HEK293 (cell line): ENCODE measurements around the gene SH3GLB1.

ENCODE experiments used
- GLIS1 ChIP-seq: fragments of 450-650 bp; formaldehyde crosslinking; IDR thresholded peaks from 2 replicates; pipeline ENCODE4 v1.5.1; 2016; ENCODE audit warnings: missing biosample characterization, missing genetic modification characterization
- GLIS2 ChIP-seq: fragments of 450-650 bp; formaldehyde crosslinking; IDR thresholded peaks from 2 replicates; pipeline ENCODE4 v1.5.1; 2016; ENCODE audit warnings: missing biosample characterization, missing genetic modification characterization
- IKZF3 ChIP-seq: fragments of 450-650 bp; IDR thresholded peaks from 2 replicates; pipeline ENCODE4 v1.5.0; 2018; ENCODE audit warnings: missing biosample characterization, mild to moderate bottlenecking, missing genetic modification characterization, moderate library complexity
- KLF8 ChIP-seq: fragments of 450-650 bp; formaldehyde crosslinking; IDR thresholded peaks from 2 replicates; pipeline ENCODE4 v1.5.1; 2016; ENCODE audit warnings: missing biosample characterization, missing genetic modification characterization
- SP7 ChIP-seq: fragments of 450-650 bp; formaldehyde crosslinking; IDR thresholded peaks from 2 replicates; pipeline ENCODE4 v1.5.1; 2016; ENCODE audit warnings: missing biosample characterization, missing genetic modification characterization
- TRIM28 ChIP-seq: IDR thresholded peaks from 2 replicates; pipeline ENCODE4 v1.6.1; 2011; ENCODE audit warnings: low read length, control low read depth, borderline replicate concordance
- ZFP3 ChIP-seq: fragments of 450-650 bp; formaldehyde crosslinking; IDR thresholded peaks from 2 replicates; pipeline ENCODE4 v1.5.1; 2016; ENCODE audit warnings: low read depth, missing biosample characterization, missing genetic modification characterization
- ZNF132 ChIP-seq: fragments of 450-650 bp; formaldehyde crosslinking; IDR thresholded peaks from 2 replicates; pipeline ENCODE4 v1.5.1; 2017; ENCODE audit warnings: missing biosample characterization, missing genetic modification characterization, borderline replicate concordance
- ZNF133 ChIP-seq: fragments of 450-650 bp; formaldehyde crosslinking; IDR thresholded peaks from 2 replicates; pipeline ENCODE4 v1.5.1; 2016; ENCODE audit warnings: missing biosample characterization, missing genetic modification characterization
- ZNF155 ChIP-seq: fragments of 450-650 bp; formaldehyde crosslinking; IDR thresholded peaks from 2 replicates; pipeline ENCODE4 v1.5.1; 2016; ENCODE audit warnings: missing biosample characterization, missing genetic modification characterization
- ZNF19 ChIP-seq: fragments of 450-650 bp; formaldehyde crosslinking; IDR thresholded peaks from 2 replicates; pipeline ENCODE4; 2016; ENCODE audit warnings: missing biosample characterization, missing genetic modification characterization, low read depth
- ZNF214 ChIP-seq: fragments of 450-650 bp; formaldehyde crosslinking; IDR thresholded peaks from 2 replicates; pipeline ENCODE4 v1.5.1; 2017; ENCODE audit warnings: missing biosample characterization, mild to moderate bottlenecking, missing genetic modification characterization, borderline replicate concordance
- ZNF311 ChIP-seq: fragments of 450-650 bp; formaldehyde crosslinking; IDR thresholded peaks from 2 replicates; pipeline ENCODE4 v1.5.1; 2017; ENCODE audit warnings: missing biosample characterization, missing genetic modification characterization, borderline replicate concordance
- ZNF394 ChIP-seq: fragments of 450-650 bp; formaldehyde crosslinking; IDR thresholded peaks from 2 replicates; pipeline ENCODE4 v1.5.1; 2016; ENCODE audit warnings: missing biosample characterization, missing genetic modification characterization, mild to moderate bottlenecking, moderate library complexity, borderline replicate concordance
- ZNF473 ChIP-seq: fragments of 450-650 bp; formaldehyde crosslinking; IDR thresholded peaks from 2 replicates; pipeline ENCODE4 v1.5.1; 2017; ENCODE audit warnings: missing biosample characterization, missing genetic modification characterization
- ZNF529 ChIP-seq: fragments of 450-650 bp; formaldehyde crosslinking; IDR thresholded peaks from 2 replicates; pipeline ENCODE4 v1.5.1; 2017; ENCODE audit warnings: missing genetic modification characterization, missing biosample characterization; ENCODE audit not compliant: insufficient replicate concordance
- ZNF610 ChIP-seq: fragments of 450-650 bp; formaldehyde crosslinking; IDR thresholded peaks from 2 replicates; pipeline ENCODE4 v1.5.1; 2016; ENCODE audit warnings: missing biosample characterization, missing genetic modification characterization, borderline replicate concordance
- ZNF664 ChIP-seq: fragments of 450-650 bp; formaldehyde crosslinking; IDR thresholded peaks from 2 replicates; pipeline ENCODE4 v1.5.1; 2016; ENCODE audit warnings: missing biosample characterization, missing genetic modification characterization
- ZNF670 ChIP-seq: fragments of 450-650 bp; formaldehyde crosslinking; IDR thresholded peaks from 2 replicates; pipeline ENCODE4 v1.5.1; 2016; ENCODE audit warnings: missing biosample characterization, missing genetic modification characterization, low read depth
- ZNF677 ChIP-seq: fragments of 450-650 bp; IDR thresholded peaks from 2 replicates; pipeline ENCODE4 v1.5.0; 2018; ENCODE audit warnings: missing biosample characterization, mild to moderate bottlenecking, missing genetic modification characterization, moderate library complexity
- ZNF776 ChIP-seq: fragments of 450-650 bp; formaldehyde crosslinking; IDR thresholded peaks from 2 replicates; pipeline ENCODE4 v1.5.0; 2017; ENCODE audit warnings: missing biosample characterization, missing genetic modification characterization, borderline replicate concordance
- ZNF792 ChIP-seq: fragments of 450-650 bp; formaldehyde crosslinking; IDR thresholded peaks from 2 replicates; pipeline ENCODE4 v1.5.1; 2016; ENCODE audit warnings: missing biosample characterization, missing genetic modification characterization
- TF ChIP-seq, protein P1 (sequence below): fragments of 450-650 bp; formaldehyde crosslinking; IDR thresholded peaks from 2 replicates; pipeline ENCODE4 v1.5.1; 2016; ENCODE audit warnings: missing biosample characterization, missing genetic modification characterization
- TF ChIP-seq, protein P2 (sequence below): fragments of 450-650 bp; formaldehyde crosslinking; IDR thresholded peaks from 2 replicates; pipeline ENCODE4 v1.5.1; 2016; ENCODE audit warnings: missing biosample characterization, missing genetic modification characterization
- TF ChIP-seq, protein P3 (sequence below): fragments of 450-650 bp; formaldehyde crosslinking; IDR thresholded peaks from 2 replicates; pipeline ENCODE4 v1.5.1; 2016; ENCODE audit warnings: missing biosample characterization, missing genetic modification characterization
- TF ChIP-seq, protein P4 (sequence below): fragments of 450-650 bp; formaldehyde crosslinking; IDR thresholded peaks from 2 replicates; pipeline ENCODE4 v1.5.1; 2017; ENCODE audit warnings: missing biosample characterization, missing genetic modification characterization
- TF ChIP-seq, protein P5 (sequence below): fragments of 450-650 bp; formaldehyde crosslinking; IDR thresholded peaks from 2 replicates; pipeline ENCODE4 v1.5.1; 2016; ENCODE audit warnings: missing biosample characterization, missing genetic modification characterization
- TF ChIP-seq, protein P6 (sequence below): fragments of 450-650 bp; formaldehyde crosslinking; IDR thresholded peaks from 2 replicates; pipeline ENCODE4 v1.5.1; 2017; ENCODE audit warnings: missing biosample characterization, missing genetic modification characterization

SH3GLB1 gene

DNA sequence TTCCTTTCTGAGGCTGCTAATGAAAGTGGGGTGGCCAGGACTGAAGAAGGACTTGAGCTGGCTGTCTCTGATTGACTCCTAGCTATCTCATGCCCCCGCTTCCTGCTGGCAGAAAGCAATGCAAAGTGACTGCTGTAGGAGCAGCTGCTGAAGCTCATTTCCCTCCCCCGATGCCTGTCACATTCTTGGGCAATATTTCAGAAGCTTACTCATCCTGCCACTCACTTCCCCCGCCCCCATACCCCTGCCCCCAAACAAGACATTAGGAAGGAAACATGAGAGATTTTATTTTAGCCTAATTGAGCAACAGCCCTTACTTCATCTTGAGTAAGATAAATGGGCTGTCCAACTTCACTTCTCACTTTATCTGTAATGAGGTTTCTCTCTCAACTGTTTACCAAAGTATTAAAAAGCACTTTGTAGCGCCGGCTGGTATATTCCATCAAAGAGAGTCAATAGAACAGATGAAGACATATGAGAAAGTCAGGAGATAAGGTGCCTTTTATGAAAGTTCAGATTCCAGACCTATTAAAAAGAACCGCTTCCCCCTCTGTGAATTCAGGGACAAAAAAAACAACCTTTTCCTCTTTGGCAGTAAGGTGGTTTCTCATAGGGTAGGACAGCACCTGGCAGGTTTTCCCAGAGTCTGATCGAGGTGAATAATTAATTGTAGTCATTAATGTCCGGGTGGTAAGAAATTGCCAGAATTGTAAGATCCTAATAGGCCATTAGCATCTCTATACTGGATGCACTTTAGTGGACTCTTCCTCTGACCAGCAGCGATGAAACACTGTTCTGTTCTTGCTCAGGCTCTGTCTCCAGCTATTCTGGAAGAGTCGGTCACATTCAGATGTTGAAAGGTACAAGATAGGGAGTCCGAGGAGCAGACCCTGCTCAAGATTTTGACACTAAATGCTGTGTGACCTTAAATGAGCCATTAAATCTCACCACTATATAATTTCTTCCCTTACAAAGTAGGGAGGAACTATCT lies 70.2 kb downstream of the SH3GLB1 start (continued):
- TF ChIP-seq, protein P1, sequence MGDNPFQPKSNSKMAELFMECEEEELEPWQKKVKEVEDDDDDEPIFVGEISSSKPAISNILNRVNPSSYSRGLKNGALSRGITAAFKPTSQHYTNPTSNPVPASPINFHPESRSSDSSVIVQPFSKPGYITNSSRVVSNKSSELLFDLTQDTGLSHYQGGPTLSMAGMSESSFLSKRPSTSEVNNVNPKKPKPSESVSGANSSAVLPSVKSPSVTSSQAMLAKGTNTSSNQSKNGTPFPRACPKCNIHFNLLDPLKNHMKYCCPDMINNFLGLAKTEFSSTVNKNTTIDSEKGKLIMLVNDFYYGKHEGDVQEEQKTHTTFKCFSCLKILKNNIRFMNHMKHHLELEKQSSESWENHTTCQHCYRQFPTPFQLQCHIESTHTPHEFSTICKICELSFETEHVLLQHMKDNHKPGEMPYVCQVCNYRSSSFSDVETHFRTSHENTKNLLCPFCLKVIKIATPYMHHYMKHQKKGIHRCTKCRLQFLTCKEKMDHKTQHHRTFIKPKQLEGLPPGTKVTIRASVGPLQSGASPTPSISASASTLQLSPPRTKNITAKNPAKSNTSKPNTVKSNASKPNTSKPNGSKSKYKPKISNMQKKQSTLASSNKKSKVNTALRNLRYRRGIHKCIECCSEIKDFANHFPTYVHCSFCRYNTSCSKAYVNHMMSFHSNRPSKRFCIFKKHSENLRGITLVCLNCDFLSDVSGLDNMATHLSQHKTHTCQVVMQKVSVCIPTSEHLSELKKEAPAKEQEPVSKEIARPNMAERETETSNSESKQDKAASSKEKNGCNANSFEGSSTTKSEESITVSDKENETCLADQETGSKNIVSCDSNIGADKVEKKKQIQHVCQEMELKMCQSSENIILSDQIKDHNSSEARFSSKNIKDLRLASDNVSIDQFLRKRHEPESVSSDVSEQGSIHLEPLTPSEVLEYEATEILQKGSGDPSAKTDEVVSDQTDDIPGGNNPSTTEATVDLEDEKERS (tag by site-specific recombination), result no peak
- no peak for TF ChIP-seq ZFP3 (tag by site-specific recombination)
- peak; percentile 96 for TF ChIP-seq KLF8 (tag by site-specific recombination)
- TF ChIP-seq, protein P2, sequence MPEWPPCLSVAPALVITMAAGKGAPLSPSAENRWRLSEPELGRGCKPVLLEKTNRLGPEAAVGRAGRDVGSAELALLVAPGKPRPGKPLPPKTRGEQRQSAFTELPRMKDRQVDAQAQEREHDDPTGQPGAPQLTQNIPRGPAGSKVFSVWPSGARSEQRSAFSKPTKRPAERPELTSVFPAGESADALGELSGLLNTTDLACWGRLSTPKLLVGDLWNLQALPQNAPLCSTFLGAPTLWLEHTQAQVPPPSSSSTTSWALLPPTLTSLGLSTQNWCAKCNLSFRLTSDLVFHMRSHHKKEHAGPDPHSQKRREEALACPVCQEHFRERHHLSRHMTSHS, result peak; percentile 99
- TF ChIP-seq ZNF792 (tag by site-specific recombination), result peak; percentile 94
- no peak for TF ChIP-seq ZNF132
- TF ChIP-seq IKZF3, result peak; percentile 99
- peak; percentile 92 for TF ChIP-seq ZNF19 (tag by site-specific recombination)
- TF ChIP-seq ZNF529 (tag by site-specific recombination), result peak; percentile 53
- TF ChIP-seq ZNF670, result no peak
- TF ChIP-seq SP7 (tag by site-specific recombination), result peak; percentile 99
- TF ChIP-seq, protein P3, sequence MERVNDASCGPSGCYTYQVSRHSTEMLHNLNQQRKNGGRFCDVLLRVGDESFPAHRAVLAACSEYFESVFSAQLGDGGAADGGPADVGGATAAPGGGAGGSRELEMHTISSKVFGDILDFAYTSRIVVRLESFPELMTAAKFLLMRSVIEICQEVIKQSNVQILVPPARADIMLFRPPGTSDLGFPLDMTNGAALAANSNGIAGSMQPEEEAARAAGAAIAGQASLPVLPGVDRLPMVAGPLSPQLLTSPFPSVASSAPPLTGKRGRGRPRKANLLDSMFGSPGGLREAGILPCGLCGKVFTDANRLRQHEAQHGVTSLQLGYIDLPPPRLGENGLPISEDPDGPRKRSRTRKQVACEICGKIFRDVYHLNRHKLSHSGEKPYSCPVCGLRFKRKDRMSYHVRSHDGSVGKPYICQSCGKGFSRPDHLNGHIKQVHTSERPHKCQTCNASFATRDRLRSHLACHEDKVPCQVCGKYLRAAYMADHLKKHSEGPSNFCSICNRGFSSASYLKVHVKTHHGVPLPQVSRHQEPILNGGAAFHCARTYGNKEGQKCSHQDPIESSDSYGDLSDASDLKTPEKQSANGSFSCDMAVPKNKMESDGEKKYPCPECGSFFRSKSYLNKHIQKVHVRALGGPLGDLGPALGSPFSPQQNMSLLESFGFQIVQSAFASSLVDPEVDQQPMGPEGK (tag by site-specific recombination), result peak; percentile 83
- TF ChIP-seq, protein P4, sequence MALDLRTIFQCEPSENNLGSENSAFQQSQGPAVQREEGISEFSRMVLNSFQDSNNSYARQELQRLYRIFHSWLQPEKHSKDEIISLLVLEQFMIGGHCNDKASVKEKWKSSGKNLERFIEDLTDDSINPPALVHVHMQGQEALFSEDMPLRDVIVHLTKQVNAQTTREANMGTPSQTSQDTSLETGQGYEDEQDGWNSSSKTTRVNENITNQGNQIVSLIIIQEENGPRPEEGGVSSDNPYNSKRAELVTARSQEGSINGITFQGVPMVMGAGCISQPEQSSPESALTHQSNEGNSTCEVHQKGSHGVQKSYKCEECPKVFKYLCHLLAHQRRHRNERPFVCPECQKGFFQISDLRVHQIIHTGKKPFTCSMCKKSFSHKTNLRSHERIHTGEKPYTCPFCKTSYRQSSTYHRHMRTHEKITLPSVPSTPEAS (tag by site-specific recombination), result peak; percentile 65; the same call in 1 of the 2 replicates
- no peak for TF ChIP-seq ZNF311 (tag by site-specific recombination)
- TF ChIP-seq ZNF677 (tag by site-specific recombination), result no peak
- peak; percentile 86 for TF ChIP-seq ZNF664 (tag by site-specific recombination)
- TF ChIP-seq ZNF610 (tag by site-specific recombination), result peak; percentile 80
- TF ChIP-seq TRIM28, result 0 out of 2 replicates have a peak, but pooled peaks have one; percentile 31
- peak; percentile 85; the same call in 1 of the 2 replicates for TF ChIP-seq ZNF394 (tag by site-specific recombination)
- no peak for TF ChIP-seq ZNF133
- peak; percentile 81 for TF ChIP-seq GLIS1
- no peak for TF ChIP-seq ZNF473 (tag by site-specific recombination)
- TF ChIP-seq, protein P5, sequence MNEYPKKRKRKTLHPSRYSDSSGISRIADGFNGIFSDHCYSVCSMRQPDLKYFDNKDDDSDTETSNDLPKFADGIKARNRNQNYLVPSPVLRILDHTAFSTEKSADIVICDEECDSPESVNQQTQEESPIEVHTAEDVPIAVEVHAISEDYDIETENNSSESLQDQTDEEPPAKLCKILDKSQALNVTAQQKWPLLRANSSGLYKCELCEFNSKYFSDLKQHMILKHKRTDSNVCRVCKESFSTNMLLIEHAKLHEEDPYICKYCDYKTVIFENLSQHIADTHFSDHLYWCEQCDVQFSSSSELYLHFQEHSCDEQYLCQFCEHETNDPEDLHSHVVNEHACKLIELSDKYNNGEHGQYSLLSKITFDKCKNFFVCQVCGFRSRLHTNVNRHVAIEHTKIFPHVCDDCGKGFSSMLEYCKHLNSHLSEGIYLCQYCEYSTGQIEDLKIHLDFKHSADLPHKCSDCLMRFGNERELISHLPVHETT (tag by site-specific recombination), result peak; percentile 100
- TF ChIP-seq GLIS2 (tag by site-specific recombination), result no peak; the same call in 1 of the 2 replicates
- no peak for TF ChIP-seq ZNF155
- TF ChIP-seq, protein P6, sequence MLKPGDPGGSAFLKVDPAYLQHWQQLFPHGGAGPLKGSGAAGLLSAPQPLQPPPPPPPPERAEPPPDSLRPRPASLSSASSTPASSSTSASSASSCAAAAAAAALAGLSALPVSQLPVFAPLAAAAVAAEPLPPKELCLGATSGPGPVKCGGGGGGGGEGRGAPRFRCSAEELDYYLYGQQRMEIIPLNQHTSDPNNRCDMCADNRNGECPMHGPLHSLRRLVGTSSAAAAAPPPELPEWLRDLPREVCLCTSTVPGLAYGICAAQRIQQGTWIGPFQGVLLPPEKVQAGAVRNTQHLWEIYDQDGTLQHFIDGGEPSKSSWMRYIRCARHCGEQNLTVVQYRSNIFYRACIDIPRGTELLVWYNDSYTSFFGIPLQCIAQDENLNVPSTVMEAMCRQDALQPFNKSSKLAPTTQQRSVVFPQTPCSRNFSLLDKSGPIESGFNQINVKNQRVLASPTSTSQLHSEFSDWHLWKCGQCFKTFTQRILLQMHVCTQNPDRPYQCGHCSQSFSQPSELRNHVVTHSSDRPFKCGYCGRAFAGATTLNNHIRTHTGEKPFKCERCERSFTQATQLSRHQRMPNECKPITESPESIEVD (tag by site-specific recombination), result peak; percentile 100
- peak; percentile 49; the same call in 1 of the 2 replicates for TF ChIP-seq ZNF214 (tag by site-specific recombination)
- no peak; the same call in 1 of the 2 replicates for TF ChIP-seq ZNF776 (tag by site-specific recombination)
